NK-92 (cell line): ENCODE data around the gene FMN1.

ENCODE experiments used
- DNase-seq: peaks from one replicate; lab custom pipeline; 2025; ENCODE audit not compliant: unreplicated experiment; lab: John Stamatoyannopoulos, UW

Gene FMN1

GRCh38 chr15:32716216-32716914 is 478.1 kb downstream of the FMN1 start:
- DNase-seq = no peak
